HG03354 (cell line): ENCODE results near the gene SRPK3.
"Not testable (repeated sequence)": the region's sequence is repeated elsewhere in the genome, so short reads cannot be mapped to it uniquely, and the experiment has no call there.

Source experiments
- ATAC-seq: cut with Tn5 transposase; IDR thresholded peaks from one replicate; pipeline ENCODE4 v1.9.1; 2021; ENCODE audit warnings: mild to moderate bottlenecking; ENCODE audit not compliant: unreplicated experiment, poor library complexity, severe bottlenecking

Gene SRPK3

DNA sequence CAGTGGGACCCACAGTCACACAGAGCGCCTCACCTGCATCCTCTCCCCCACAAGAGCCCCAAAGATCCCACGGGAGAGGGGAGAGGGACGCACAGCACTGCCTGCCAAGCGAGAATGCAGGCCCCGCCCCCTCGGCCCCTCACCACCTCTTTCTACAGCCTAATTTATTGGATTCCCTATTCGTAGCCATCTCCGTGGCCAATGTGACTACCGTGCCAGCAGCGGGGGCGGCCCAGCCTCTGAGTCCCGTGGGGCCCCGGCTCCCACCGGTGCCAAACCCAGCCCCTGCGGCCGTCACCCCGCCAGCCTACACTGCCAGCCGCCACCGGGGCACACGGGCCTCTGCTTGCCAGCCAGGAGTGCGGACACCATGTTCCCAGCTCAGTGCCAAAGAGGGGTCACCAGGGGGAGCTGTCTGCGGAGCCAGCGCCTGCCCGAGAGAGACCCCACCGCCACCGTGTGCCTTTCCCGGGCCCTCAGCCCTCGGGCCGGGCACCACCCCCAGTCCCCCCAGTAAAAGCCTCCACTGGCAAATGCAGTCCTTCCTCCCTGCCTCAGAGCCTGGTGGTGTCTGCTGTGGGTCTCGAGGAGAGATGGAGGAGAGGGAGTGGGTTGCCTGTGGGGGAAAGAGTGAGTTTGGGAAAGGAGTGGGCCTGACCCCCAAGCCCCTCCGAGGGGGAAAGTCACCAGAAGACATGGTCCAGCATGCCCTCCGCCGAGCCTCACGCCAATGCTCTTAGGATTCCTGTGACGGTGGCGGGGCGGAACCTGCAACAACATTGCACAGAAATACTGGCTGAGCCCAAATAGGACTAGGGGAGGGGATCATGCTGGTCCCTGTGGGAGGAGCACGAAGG is 36.4 kb upstream of the SRPK3 start:
- no peak for ATAC-seq

DNA sequence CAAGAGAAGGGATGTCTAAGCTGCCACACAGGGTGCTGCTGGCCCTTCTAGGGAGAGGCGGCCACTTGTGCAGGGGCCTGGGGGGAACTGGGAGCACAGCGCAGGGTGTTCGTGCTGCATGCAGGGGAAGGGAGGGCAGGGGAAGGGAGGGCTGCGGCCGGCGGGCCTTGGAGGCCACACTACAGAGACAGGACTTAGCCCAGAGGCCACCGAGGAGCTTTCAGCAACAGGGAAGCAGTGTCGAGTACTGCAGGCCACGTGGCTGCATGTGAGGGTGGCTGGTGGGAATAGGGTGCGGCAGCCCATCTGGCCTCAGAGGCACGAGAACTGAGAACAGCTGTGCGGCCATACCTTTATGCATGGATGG is 35.8 kb upstream of the SRPK3 start:
- ATAC-seq: not testable (repeated sequence)

DNA sequence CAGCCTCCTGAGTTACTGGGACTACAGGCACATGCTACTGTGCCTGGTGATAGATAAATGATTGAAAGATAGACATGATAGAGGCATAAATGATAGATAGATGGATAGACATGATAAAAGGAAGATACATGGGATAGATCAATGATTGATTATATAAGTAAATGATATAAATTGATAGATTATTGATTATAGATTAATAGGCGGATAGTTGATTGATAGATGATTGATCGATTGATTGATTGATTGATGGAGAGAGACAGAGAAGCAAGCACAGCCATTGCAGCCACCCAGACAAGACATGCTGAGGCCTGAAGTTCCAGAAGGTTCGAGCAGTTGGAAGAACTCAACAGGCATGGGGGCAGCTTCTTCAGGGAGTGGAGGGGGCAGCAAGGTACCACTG is 34.5 kb upstream of the SRPK3 start:
- no peak for ATAC-seq

DNA sequence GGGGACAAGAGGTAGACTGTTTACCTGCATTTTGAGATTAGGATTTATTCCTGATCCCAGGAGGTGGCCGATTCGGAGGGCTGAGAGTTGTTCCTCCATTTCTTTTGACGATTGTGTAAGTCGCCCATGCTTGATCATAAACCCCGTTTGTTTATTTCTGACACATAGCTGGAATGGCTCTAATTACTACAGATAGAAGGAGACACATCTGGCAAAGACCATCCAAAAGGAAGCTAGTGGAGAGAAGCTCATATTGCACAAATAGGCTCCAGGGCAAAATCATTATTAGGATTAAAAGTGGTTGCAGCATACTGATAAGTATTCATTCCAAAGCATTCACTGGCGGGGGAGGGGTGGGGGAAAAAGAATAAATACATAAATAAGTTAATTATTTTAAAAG is 33.9 kb upstream of the SRPK3 start:
- not testable (repeated sequence) for ATAC-seq

DNA sequence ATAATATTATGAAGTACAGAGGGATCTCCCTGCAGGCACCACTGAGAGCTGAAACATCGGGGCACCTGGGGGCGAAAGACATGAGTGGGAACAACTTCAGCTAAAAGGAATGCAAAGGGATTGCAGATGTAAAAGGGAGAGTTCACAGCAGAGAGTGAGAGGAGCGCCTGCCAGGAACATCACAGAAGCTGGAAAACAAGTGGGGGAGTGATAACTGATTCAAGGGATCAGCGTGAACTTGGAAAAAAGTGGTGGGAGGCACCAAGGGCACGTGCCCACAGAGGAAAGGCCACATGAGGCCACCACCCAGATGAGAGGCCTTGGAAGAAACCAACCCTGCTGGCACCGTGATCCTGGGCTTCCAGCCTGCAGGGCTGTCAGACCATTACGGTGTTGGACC is 31.8 kb upstream of the SRPK3 start:
- ATAC-seq: not testable (repeated sequence)

DNA sequence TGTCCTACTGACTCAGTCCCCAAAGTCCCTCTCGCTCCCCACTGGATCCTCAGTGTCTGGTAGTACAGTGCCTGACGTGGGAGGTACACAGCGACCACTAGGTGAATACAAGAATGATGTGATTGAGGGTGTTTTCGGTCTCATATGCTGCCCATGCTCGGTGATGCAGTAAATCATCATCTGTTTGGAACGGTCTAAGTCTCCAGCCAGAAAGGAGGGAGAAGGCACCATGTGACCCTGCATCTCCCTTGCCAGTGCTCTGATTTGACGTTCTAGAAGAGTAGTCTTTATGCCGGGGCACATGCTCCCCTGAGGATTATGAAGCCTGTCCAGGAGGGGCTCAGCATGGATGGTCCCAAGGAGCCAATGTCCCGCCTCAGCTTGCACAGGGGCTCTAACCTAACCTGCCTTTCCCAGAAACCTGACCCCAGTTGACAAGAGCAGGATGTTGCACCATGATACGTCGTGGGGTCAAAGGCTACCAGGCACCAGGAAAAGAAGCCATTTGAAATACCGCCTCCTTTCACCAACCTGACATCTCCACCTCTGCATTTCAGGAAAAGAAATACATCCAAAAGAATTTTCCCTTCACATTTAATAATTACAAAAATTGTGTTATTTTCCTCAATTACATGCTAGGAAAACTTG is 30.6 kb upstream of the SRPK3 start:
- no peak for ATAC-seq

DNA sequence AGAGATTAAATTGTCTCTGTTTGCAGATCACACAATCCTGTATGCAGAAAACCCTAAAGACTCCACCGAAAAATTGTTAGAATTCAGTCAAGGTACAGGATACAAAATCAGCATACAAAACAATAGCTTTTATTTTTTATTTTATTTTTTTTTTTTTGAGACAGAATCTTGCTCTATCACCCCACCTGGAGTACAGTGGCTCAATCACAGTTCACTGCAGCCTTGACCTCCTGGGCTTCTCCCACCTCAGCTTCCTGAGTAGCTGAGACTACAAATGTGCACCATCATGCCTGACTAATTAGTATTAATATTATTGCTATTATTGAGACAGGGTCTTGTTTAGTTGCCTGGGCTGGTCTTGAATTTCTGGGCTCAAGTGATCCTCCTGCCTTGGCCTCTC is 25.7 kb upstream of the SRPK3 start:
- no peak for ATAC-seq

DNA sequence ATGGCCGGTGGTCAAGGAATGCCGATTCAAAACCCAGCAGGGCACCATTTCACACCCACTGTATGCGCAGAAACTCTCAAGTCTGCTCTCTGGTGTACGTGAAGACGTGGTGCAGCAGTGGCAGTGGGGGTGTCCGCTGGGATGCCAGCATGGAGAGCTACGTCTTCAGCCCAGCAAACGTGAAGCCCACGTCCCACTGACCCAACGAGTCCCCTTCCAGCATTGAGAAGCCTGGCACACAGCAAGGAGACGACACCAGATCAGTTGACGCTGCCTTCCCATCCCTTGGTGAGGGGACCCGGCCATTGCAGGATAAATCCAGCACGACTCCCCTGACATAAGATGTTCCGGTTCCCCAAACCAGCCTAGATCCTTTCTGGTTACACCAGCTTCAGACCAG is 19.0 kb upstream of the SRPK3 start:
- ATAC-seq: no peak

DNA sequence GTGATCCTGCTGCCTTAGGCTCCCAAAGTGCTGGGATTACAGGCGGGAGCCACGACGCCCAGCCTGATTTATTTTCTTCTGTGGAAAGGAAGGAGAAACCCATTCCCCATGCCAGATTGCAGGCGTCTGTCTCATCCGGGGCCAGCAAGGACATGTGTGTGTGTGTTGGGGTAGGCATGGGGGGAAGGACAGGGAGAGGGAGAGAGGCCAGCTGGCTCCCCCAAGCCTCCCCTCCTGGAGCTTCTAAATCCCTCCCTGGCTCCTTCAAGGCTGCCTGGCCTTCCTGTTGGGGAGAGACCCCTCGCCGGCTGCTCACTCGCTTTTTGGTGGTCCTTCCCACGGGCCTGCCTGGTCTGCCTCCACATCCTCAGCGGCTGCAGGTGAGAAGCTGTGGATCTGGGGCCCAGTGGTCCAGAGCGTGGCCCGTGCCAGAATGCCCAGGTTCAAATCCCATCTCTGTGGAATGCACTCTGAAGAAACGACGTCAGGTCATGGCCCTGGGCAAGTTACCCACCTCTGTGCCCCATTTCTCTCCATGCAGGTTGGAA is 18.1 kb upstream of the SRPK3 start:
- no peak for ATAC-seq

DNA sequence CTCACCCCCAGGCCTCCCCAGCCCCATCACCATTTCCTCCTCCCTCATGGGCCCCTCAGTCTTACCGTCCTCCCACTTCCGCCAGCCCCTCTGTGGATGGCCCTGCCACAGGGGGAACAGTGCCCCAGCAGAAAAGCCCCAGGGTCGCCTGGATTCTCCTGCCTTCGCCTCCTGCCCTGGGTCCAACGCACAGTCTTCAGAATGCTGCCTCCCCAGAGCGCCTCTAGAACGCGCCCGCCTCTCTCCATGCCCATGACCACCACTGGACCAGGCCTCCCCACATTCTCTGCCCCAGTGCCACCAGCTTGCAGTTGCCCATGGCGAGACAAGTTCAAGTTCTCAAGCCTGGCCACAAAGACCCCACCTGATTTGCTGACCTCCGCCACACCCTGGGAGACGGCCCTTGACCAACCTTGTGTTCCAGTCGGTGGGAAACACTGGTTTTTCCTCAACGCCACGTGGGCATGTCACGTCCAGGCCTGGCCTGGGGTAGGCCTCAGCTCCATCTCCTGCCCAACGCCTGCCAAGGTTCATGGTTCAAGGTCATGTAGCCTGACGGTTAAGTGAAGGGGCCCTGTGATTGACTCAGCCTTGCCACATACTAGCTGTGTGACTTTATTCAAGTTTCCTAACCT is 17.4 kb upstream of the SRPK3 start:
- peak; percentile 7 for ATAC-seq

DNA sequence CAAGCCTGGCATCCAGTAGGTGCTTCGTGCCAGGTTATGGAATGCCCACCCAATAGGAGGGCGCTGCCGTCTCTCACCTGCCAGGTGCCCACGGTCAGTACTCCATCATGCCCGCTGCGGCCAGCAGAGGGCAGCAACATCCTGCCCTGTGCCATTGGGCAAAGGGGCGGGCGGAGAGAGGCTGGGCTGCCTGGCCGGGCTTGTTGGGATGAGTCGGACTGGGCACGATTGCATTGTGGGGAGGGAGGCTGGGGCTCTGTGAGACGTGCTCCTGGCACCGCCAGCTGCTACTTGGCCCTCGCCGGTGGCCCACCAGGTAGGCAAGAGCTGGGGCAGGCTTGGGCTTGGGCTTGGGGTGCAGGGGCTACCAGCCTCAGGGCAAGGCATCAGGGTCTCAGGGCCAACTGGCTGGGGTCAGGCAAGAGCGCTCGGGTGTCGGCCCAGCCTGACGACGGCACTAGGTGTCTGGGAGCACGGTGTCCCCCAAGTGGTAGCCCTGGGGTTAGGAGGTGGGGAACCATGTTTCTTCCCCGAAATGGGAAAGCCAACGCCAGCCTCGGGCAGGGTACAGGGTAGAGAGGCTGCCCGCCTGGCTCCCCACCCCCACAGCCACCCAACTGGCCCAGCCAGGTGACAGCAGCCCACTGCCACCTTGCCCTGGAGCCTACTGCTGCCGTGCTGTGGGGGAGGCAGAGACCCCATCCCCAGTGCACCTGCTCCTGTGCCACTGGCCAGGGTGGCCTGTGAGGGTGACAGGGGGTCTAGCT is 16.7 kb upstream of the SRPK3 start, which contains the start of gene PLXNB3:
TSS of gene PLXNB3 (plus strand) at position 261 of the 767 bp plus-strand sequence. CDS start 1,287 bp downstream, outside the sequence.
- peak; percentile 73 for ATAC-seq

DNA sequence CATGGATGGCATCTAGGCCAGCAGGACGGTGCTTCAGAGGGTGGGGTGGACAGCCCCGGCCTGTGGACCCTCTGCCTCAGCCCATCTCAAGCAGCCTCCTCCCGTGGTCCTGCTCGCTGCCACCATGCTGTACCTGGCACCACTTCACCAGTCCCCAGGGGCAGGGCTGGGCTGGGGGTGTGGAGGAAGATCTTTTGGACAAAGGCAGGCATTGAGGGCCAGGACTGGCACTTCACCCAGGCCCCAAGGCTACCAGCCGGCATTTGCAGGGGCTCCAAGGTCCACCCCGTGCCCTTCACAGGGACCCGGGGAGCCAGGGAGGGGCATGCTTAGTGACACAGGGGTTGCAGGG is 16.1 kb upstream of the SRPK3 start:
- no peak for ATAC-seq

DNA sequence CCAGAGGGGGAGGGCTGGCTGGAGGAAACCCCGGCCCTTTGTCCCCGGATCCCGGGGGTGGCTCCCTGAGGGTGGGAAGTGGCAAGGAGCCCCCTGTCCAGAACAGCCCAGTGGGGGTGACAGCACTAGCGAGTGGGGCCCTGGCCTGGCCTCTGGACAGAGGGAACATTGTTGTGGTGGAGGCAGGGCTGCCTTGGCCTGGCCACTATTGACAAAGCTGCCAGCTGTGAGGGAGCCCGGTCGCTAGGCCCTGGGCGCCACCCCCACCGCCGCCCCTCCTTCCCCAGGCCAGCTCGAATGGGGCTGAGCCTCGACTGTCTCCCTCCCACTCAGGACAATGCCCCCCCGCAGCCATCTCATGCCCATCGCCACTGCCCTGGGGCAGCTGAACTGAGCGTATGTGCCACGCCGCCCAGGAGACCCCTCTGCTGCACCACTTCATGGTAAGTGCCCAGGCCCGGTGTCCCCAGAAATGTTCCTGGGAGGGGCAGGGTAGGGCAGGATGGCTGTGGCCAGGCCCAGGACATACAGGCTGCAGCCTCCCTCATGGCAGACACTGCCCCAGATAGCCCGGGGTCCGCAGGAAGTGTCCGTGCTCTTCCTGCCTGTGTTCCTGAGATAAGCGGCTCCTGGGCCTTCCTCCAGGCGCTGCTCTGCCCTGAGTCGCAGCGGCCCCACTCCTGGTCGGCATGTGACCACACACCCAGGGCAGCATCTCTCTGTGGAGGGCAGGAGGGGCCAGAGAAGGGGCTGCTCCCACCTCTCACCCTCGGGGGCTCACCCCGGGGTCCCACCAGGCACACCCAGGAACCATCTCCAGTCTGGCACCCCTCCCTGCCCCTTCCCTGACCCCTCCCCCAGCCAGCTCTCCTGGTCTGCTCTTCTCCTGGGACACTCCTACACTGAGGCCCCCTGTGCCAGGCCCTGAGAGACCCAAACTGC is 15.4 kb upstream of the SRPK3 start:
- ATAC-seq: no peak

DNA sequence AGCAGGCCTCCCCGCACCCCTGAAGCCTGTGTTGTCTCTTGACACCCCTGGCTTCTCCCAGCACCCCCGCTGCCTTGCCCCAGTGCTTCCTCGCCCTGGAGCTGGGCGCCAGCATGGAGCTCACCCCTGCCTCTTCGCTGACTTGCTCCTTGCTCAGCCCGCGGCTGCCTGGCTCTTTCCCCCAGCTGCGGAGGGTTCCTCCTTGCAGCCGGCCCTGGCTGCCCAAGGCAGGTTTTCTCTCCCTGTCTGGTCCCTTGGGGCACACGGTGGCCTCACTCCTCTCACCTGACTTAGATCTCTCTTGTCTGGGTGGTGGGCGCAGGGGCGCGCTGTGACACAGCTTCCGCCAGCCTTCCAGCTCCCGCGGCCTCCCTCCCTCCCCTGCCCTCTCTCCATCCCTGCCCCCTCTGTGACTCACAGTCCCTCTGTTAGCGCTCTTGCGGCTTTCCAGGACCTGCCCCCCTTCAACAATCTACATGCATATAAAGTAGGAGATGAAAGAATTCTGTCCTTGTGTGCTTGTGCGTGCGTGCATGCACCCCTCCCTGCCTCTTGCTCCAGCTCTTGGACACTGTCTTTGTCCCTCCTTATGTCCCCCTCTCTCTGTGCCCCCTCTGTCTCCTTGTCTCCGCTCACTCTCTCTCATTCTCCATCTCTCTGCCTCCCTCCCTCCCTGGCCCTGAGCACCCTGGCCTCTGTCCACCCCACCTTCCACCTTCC is 14.6 kb upstream of the SRPK3 start:
- no peak for ATAC-seq

DNA sequence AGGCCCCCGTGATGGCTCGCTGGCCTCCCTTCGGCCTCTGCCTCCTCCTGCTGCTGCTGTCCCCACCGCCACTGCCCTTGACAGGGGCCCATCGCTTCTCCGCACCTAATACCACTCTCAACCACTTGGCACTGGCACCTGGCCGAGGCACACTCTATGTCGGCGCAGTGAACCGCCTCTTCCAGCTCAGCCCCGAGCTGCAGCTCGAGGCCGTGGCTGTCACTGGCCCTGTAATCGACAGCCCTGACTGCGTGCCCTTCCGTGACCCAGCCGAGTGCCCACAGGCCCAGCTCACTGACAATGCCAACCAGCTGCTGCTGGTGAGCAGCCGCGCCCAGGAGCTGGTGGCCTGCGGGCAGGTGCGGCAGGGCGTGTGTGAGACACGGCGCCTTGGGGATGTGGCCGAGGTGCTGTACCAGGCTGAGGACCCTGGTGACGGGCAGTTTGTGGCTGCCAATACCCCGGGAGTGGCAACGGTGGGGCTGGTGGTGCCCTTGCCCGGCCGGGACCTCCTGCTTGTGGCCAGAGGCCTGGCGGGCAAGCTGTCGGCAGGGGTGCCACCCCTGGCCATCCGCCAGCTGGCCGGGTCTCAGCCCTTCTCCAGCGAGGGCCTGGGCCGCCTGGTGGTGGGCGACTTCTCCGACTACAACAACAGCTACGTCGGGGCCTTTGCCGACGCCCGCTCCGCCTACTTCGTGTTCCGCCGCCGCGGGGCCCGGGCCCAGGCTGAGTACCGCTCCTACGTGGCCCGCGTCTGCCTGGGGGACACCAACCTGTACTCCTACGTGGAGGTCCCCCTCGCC is 13.8 kb upstream of the SRPK3 start:
- ATAC-seq: no peak

DNA sequence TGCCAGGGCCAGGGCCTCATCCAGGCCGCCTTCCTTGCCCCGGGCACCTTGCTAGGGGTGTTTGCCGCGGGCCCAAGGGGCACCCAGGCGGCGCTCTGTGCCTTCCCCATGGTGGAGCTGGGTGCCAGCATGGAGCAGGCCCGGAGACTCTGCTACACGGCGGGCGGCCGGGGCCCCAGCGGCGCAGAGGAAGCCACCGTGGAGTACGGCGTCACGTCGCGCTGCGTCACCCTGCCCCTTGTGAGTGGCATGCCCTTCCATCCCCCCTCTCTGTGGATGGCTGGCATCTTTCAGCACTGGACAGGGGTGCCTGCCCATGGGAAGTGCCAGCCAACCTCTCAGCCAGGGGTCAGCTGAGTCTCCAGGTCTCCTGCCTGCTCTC is 13.2 kb upstream of the SRPK3 start:
- no peak for ATAC-seq

DNA sequence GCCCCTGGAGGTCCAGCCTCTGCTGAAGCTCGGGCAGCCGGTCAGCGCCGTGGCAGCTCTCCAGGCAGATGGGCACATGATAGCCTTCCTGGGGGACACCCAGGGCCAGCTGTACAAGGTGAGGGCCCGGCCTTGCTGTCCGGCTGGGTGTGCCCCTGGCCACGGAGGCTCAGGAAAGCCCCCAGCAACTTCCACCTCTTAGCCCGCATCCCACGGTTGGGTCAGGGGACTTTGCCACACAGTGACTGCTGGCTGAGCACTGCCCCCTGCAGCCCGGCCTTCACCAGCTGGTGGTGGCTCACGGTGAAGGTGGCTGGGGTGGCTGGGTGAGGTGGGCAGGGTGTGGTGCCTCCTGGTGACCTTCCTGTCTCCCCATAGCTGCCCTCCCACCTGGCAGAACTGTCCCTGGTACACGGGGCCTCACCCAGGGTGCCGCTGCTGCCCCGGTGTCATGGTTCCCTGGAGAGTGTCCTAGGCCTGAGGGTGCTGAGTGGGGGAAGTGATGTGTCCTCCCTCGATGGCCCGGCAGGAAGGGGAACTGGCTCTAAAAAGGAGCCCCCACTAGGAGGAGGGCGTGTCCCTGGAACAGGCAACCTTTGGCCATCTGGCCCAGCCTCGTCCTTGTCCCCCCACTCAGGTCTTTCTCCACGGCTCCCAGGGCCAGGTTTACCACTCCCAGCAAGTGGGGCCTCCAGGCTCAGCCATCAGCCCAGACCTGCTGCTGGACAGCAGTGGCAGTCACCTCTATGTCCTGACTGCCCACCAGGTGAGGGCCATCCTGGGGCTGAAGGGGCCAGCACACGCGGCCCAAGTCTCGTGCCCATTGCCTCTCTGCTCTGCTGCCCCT is 12.3 kb upstream of the SRPK3 start:
- ATAC-seq: no peak
